K562 (cell line): ENCODE results near the gene CYP4V2. TPM values are rescaled to one million over a fixed set of nuclear protein-coding genes. Genes with fewer than 3 reads are reported as not detected.

ENCODE experiments used
- ATAC-seq: fragments of 200-7000 bp; cut with Tn5 transposase; 3 replicates; pipeline ENCODE4 v1.9.1; 2020; ENCODE audit warnings: moderate library complexity
- BruUV-seq: library from RNA; stranded (reverse); fragments of 400-500 nt; replicated peaks from 2 replicates; lab custom pipeline; 2021; lab: Mats Ljungman, UMichigan
- CTCF ChIA-PET: fragments of 300-600 bp; formaldehyde crosslinking; extraction: SDS; loops from one replicate; lab custom pipeline; 2021; ENCODE audit warnings: low intra/inter-chr PET ratio; lab: Yijun Ruan, JAX
- POLR2A ChIA-PET: fragments of 300-600, 350-650 bp; sonication (Branson Sonifier 250); formaldehyde crosslinking; extraction: SDS; loops from one replicate; lab custom pipeline; 2021; ENCODE audit warnings: antibody characterized with exemption, inconsistent platforms; lab: Yijun Ruan, JAX
- DNase-seq, 4 experiments: peaks; one replicate each; pipeline versions ENCODE4 v3.0.0 to v3.0.0-alpha.2; 2011 to 2018; ENCODE audit warnings: low spot score in 3 of 4, mixed read lengths in 3 of 4; ENCODE audit errors: extremely low read depth in 1 of 4
- FAIRE-seq: peaks from 2 replicates; lab custom pipeline; 2011; peaks lifted over from hg19 to GRCh38; lab: Jason Lieb, UNC
- H2AFZ ChIP-seq: 2 replicates; pipeline ENCODE4 v1.6.0; 2011; ENCODE audit warnings: low read depth, low read length, control low read depth, inconsistent platforms
- H3K27ac ChIP-seq: fragments of 200-600 bp; 3 replicates; pipeline ENCODE4 v1.8.0; 2011; ENCODE audit warnings: low read depth, mild to moderate bottlenecking, control low read depth, inconsistent platforms, low read length, moderate library complexity, mixed read lengths; ENCODE audit errors: extremely low read depth
- H3K27me3 ChIP-seq, 2 experiments: fragments of 300-600 bp in 1 of 2; 2 replicates in 1 of 2; 3 replicates in 1 of 2; pipeline versions ENCODE4 v1.6.0 to v1.8.0; 2011; ENCODE audit warnings: inconsistent platforms in 2 of 2, low read length in 2 of 2, mild to moderate bottlenecking in 1 of 2, mixed read lengths in 1 of 2, moderate library complexity in 1 of 2; ENCODE audit not compliant: control insufficient read depth in 2 of 2, insufficient read depth in 2 of 2
- H3K36me3 ChIP-seq: fragments of 300-600 bp; 3 replicates; pipeline ENCODE4 v1.8.0; 2011; ENCODE audit warnings: mild to moderate bottlenecking, low read length, inconsistent platforms; ENCODE audit not compliant: control insufficient read depth, insufficient read depth
- H3K4me1 ChIP-seq, 2 experiments: fragments of 200-600 bp in 1 of 2; replicated peaks in 1 of 2; 2 replicates in 1 of 2; 3 replicates in 1 of 2; pipeline versions ENCODE4 v1.5.1 to v1.8.0; 2011; ENCODE audit warnings: inconsistent platforms in 2 of 2, low read length in 2 of 2, mild to moderate bottlenecking in 1 of 2, mixed read lengths in 1 of 2, moderate library complexity in 1 of 2; ENCODE audit not compliant: control insufficient read depth in 2 of 2, insufficient read depth in 2 of 2
- H3K4me2 ChIP-seq: 2 replicates; pipeline ENCODE4 v1.6.1; 2011; ENCODE audit warnings: low read length, control low read depth, inconsistent platforms, mixed read lengths; ENCODE audit not compliant: insufficient read depth
- H3K4me3 ChIP-seq: fragments of 200-600 bp; sonication (generic), shearing (Covaris generic); 2 replicates; pipeline ENCODE4 v1.5.1; 2016; ENCODE audit warnings: control low read depth, inconsistent platforms
- H3K79me2 ChIP-seq: fragments of 200-600 bp; 3 replicates; pipeline ENCODE4 v1.8.0; 2011; ENCODE audit warnings: low read length, inconsistent platforms; ENCODE audit not compliant: control insufficient read depth, insufficient read depth
- H3K9ac ChIP-seq, 2 experiments: 2 replicates each; pipeline versions ENCODE4 v1.6.0 to v1.6.1; 2011; ENCODE audit warnings: low read depth in 2 of 2, low read length in 2 of 2, control low read depth in 1 of 2, inconsistent platforms in 1 of 2, mild to moderate bottlenecking in 1 of 2, mixed read lengths in 1 of 2; ENCODE audit not compliant: insufficient read depth in 1 of 2
- H3K9me1 ChIP-seq: one replicate; pipeline ENCODE4 v1.6.0; 2011; ENCODE audit warnings: inconsistent platforms, mild to moderate bottlenecking, low read length, moderate library complexity; ENCODE audit not compliant: control insufficient read depth, insufficient read depth
- H3K9me3 ChIP-seq: replicated peaks from 2 replicates; pipeline ENCODE4 v1.5.1; 2011; ENCODE audit warnings: low read depth, low read length, inconsistent platforms; ENCODE audit not compliant: control insufficient read depth, insufficient read depth
- H4K20me1 ChIP-seq: replicated peaks from 2 replicates; pipeline ENCODE4 v1.6.1; 2011; ENCODE audit warnings: low read length, inconsistent platforms, mixed read lengths; ENCODE audit not compliant: control insufficient read depth, insufficient read depth
- ADNP ChIP-seq: fragments of 200-800 bp; sonication (Bioruptor generic); IDR thresholded peaks from 2 replicates; pipeline ENCODE4 v1.6.1; 2016; ENCODE audit warnings: missing genetic modification characterization, missing compliant biosample characterization
- ATF1 ChIP-seq, 2 experiments: fragments of 450-650 bp in 1 of 2; IDR thresholded peaks; 2 replicates each; pipeline ENCODE4 v1.6.1; 2016; ENCODE audit warnings: missing compliant biosample characterization in 1 of 2, missing genetic modification characterization in 1 of 2
- ATF6 ChIP-seq: sonication (generic); formaldehyde crosslinking; IDR thresholded peaks from 2 replicates; pipeline ENCODE4 v1.4.0; 2020; ENCODE audit warnings: mild to moderate bottlenecking, missing genetic modification reagents
- HNRNPLL ChIP-seq: fragments of 200-400 bp; formaldehyde crosslinking; IDR thresholded peaks from 2 replicates; pipeline ENCODE4 v1.6.1; 2017; ENCODE audit warnings: low read length, low read depth, mild to moderate bottlenecking; ENCODE audit not compliant: poor library complexity, severe bottlenecking
- NFIX ChIP-seq: fragments of 250-450 bp; sonication (Bioruptor Pico); IDR thresholded peaks from 2 replicates; pipeline ENCODE4 v1.4.0; 2020; ENCODE audit warnings: low read depth, mild to moderate bottlenecking, moderate library complexity
- NR1H2 ChIP-seq: sonication (generic); formaldehyde crosslinking; IDR thresholded peaks from 2 replicates; pipeline ENCODE4 v1.4.0; 2020; ENCODE audit warnings: mild to moderate bottlenecking, missing genetic modification reagents
- THRA ChIP-seq: fragments of 450-650 bp; IDR thresholded peaks from 2 replicates; pipeline ENCODE4 v1.6.1; 2017; ENCODE audit warnings: mild to moderate bottlenecking, moderate library complexity
- TRIM28 ChIP-seq: fragments of 450-650 bp; IDR thresholded peaks from 2 replicates; pipeline ENCODE4 v1.6.1; 2017
- ZBTB7A ChIP-seq: IDR thresholded peaks from 2 replicates; pipeline ENCODE4 v1.6.1; 2011; ENCODE audit warnings: low read depth, mild to moderate bottlenecking, low read length, moderate library complexity, borderline replicate concordance; ENCODE audit not compliant: control insufficient read depth
- ZNF217 ChIP-seq: sonication (generic); formaldehyde crosslinking; IDR thresholded peaks from 2 replicates; pipeline ENCODE4 v1.8.0; 2022; ENCODE audit warnings: mild to moderate bottlenecking, missing genetic modification reagents
- WGBS: fragments of 100-300 bp; shearing (Covaris generic); methylation state at CpG from one replicate; pipeline ENCODE4 v1.1.6; 2016; ENCODE audit warnings: low coverage, mixed read lengths; ENCODE audit not compliant: insufficient coverage; ENCODE audit errors: missing lambda C conversion rate; 5-methylcytosine and 5-hydroxymethylcytosine counted together
- in situ Hi-C: fragments of 300-500 bp; cut with MboI; formaldehyde crosslinking; loops from 4 replicates; pipeline ENCODE4 v1.15.0; 2018; ENCODE audit warnings: inconsistent platforms, mixed read lengths
- intact Hi-C: fragments of 100-400 bp; cut with micrococcal nuclease; formaldehyde crosslinking; loops from 2 replicates; pipeline ENCODE4 v1.14.2; 2022
- polyA plus RNA-seq, 8 experiments: library from polyadenylated mRNA; depleted of rRNA in 4 of 8; stranded (reverse) in 5 of 8; unstranded in 3 of 8; fragments of >200 nt; fragmentation: Nextera tagmentation in 2 of 8; fragmentation: Illumina TruSeq in 1 of 8; extraction: Ambion mirVana in 2 of 8; extraction: Trizol in 1 of 8; gene quantifications; 2 replicates each; pipeline versions ENCODE4 v1.2.1 to v1.2.3, GENCODE V29; 2011 to 2014; ENCODE audit warnings: inconsistent platforms in 1 of 8, missing spikeins in 1 of 8
- total RNA-seq, 7 experiments: library from RNA; depleted of rRNA in 6 of 7; stranded (reverse); fragments of >200 nt in 6 of 7; fragmentation: Illumina TruSeq in 2 of 7; extraction: Trizol in 2 of 7; gene quantifications; 2 replicates each; pipeline versions ENCODE4 v1.2.1 to v1.2.3, GENCODE V29; 2011 to 2021; ENCODE audit warnings: low replicate concordance in 1 of 7
- TF ChIP-seq, protein P1 (sequence below): fragments of 450-650 bp; IDR thresholded peaks from 2 replicates; pipeline ENCODE4 v1.6.1; 2014; ENCODE audit warnings: low read depth, mild to moderate bottlenecking, moderate library complexity, borderline replicate concordance
- TF ChIP-seq, protein P2 (sequence below), 2 experiments: fragments of 450-650 bp; IDR thresholded peaks; 2 replicates each; pipeline ENCODE4 v1.6.1; 2018; ENCODE audit warnings: mild to moderate bottlenecking in 2 of 2, low read depth in 1 of 2; ENCODE audit not compliant: partially characterized antibody in 2 of 2

Gene CYP4V2
- total and polyA plus RNA-seq, 9 of the 15 experiments (the other 6 are each of a cell fraction or from before 2014, with no cell fraction given): 1.1 to 8.3 (median 3.9) TPM

DNA sequence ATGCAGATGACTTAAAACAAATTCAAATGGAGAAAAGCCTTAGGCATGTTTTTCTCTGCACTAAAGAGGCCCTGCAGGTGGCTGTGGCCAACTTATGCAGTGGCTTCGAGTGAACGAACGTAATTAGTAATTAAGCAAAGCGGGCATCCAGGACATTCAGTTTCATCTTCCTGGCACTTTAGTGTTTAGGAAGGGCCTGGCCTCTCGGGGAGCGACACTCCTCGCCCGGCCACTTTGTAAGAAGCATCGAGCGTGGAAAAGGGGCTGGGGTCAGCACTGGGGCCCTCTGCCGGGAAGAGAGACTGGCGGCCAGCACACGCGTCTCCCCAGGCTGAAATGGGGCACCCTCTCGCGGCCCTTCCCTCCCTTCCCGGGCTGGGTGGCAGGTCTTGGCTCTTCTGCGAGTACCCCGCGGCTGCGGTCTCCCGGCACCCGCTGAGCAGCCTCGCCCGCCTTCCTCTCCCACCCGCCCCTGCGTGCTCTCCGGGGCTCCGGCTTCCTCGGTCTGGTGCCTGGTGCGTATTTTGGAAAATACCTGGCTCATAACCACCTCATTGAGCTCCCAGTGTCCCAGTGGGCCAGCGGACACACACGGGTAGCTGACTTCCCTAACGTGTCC, 677 bp upstream of the CYP4V2 start:
- Histone ChIP-seq H3K9me3 (no peaks in the 10 kb centered on the region), H3K4me3 (peak overlapping the region; percentile 78), H2AFZ (peak overlapping the region; percentile 97), H3K4me1 (peaks cover 13 to 16% of the 10 kb centered on the region in 2 experiments), H3K4me2 (peak overlapping the region; percentile 90), H3K79me2 (peaks cover 23% of the 10 kb centered on the region), H3K27ac (peak overlapping the region; percentile 94), H3K9me1 (no peaks in the 10 kb centered on the region), H3K36me3 (no peaks in the 10 kb centered on the region), H3K9ac (peak overlapping the region; percentile 87 to 98), H3K27me3 (no peaks in the 10 kb centered on the region; a peak in 1 of 5 replicates), H4K20me1 (no peaks in the 10 kb centered on the region)
- ChIA-PET POLR2A (interaction anchor here (0.8 to 2.0 kb wide), 3 partner anchors 13 kb away, joined by 3 to 12 read pairs (median 4); no protein-coding TSS in a partner anchor), CTCF (no interaction called here)
- ATAC-seq (peak; percentile 70), DNase-seq (peak; percentile 53 to 68 (median 54)), FAIRE-seq (peak; percentile 11)
- intact Hi-C loops (no loop called here), in situ Hi-C loops (no loop called here)
- TSS peak; percentile 92 for BruUV-seq
- WGBS: 2% methylated on average over 26 of the region's 34 CpGs
- TF ChIP-seq HNRNPLL (no peak), THRA (no peak), ZBTB7A (peak; percentile 62; the same call in 1 of the 2 replicates), ATF6 (peak; percentile 66; the same call in 1 of the 2 replicates), ZNF217 (CRISPR knock-in tag) (no peak), NR1H2 (peak; percentile 93; the same call in 1 of the 2 replicates), TRIM28 (no peak), NFIX (CRISPR knock-in tag) (no peak), ATF1 (CRISPR knock-in tag; IDR thresholded peaks at IDR 0.05) (no peak), ATF1 (tag; IDR thresholded peaks at IDR 0.05) (no peak), ADNP (tag) (no peak)
- TF ChIP-seq, protein P1, sequence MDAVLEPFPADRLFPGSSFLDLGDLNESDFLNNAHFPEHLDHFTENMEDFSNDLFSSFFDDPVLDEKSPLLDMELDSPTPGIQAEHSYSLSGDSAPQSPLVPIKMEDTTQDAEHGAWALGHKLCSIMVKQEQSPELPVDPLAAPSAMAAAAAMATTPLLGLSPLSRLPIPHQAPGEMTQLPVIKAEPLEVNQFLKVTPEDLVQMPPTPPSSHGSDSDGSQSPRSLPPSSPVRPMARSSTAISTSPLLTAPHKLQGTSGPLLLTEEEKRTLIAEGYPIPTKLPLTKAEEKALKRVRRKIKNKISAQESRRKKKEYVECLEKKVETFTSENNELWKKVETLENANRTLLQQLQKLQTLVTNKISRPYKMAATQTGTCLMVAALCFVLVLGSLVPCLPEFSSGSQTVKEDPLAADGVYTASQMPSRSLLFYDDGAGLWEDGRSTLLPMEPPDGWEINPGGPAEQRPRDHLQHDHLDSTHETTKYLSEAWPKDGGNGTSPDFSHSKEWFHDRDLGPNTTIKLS: no peak
- TF ChIP-seq, protein P2, sequence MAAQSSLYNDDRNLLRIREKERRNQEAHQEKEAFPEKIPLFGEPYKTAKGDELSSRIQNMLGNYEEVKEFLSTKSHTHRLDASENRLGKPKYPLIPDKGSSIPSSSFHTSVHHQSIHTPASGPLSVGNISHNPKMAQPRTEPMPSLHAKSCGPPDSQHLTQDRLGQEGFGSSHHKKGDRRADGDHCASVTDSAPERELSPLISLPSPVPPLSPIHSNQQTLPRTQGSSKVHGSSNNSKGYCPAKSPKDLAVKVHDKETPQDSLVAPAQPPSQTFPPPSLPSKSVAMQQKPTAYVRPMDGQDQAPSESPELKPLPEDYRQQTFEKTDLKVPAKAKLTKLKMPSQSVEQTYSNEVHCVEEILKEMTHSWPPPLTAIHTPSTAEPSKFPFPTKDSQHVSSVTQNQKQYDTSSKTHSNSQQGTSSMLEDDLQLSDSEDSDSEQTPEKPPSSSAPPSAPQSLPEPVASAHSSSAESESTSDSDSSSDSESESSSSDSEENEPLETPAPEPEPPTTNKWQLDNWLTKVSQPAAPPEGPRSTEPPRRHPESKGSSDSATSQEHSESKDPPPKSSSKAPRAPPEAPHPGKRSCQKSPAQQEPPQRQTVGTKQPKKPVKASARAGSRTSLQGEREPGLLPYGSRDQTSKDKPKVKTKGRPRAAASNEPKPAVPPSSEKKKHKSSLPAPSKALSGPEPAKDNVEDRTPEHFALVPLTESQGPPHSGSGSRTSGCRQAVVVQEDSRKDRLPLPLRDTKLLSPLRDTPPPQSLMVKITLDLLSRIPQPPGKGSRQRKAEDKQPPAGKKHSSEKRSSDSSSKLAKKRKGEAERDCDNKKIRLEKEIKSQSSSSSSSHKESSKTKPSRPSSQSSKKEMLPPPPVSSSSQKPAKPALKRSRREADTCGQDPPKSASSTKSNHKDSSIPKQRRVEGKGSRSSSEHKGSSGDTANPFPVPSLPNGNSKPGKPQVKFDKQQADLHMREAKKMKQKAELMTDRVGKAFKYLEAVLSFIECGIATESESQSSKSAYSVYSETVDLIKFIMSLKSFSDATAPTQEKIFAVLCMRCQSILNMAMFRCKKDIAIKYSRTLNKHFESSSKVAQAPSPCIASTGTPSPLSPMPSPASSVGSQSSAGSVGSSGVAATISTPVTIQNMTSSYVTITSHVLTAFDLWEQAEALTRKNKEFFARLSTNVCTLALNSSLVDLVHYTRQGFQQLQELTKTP (IDR thresholded peaks at IDR 0.05; ENCODE audit: low read depth in 1 of 2, partially characterized antibody in 2 of 2): peak in 1 of 2 experiments; percentile 8
